GM18909 (cell line): ENCODE results near the gene LIG3.
"Not testable (repeated sequence)": the region's sequence is repeated elsewhere in the genome, so short reads cannot be mapped to it uniquely, and the experiment has no call there.

Source experiments
- ATAC-seq: cut with Tn5 transposase; IDR thresholded peaks from one replicate; pipeline ENCODE4 v1.9.1; 2021; ENCODE audit warnings: mild to moderate bottlenecking; ENCODE audit not compliant: unreplicated experiment, poor library complexity

The LIG3 gene

DNA sequence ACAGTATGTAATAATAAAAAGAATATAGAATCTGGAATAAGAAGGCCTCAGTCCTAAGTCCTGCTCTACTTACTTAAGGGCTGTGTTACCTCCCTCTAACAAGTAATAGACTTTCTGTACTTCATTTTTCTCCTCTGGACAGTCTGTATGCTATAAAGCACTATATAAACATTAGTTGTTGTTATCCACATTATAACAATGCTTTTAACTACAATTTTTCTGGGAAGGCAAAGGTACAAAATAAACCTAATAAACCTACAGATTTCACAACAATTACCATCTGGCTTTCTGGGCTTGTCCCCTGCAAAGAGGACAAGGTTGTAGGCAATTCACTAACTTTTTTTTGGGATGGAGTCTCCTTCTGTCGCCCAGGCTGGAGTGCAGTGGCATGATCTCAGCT lies 50.5 kb downstream of the LIG3 start:
- ATAC-seq = no peak

DNA sequence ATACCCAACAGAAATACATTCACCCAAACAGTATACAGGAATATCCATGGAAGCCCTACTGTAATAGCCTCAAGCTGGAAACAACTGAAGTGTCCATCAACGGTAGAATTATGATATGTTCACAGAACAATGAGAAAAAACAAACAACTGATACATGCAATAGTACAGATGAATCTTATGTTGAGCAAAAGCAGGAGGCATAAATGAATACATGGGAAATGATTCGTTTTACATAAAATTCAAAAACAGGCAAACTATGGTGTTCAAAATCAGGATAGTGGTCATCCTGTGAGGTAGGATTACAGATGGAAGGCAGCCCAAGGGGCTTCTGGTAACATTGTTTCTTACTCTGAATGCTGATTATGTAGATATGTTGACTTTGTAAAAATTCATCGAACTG lies 58.1 kb downstream of the LIG3 start:
- no peak for ATAC-seq

- no peak for ATAC-seq
These were observed 61.1 kb downstream of the LIG3 start for GRCh38 chr17:35041390-35041789.

GRCh38 chr17:35044181-35044580 lies 63.9 kb downstream of the LIG3 start:
- no peak for ATAC-seq

DNA sequence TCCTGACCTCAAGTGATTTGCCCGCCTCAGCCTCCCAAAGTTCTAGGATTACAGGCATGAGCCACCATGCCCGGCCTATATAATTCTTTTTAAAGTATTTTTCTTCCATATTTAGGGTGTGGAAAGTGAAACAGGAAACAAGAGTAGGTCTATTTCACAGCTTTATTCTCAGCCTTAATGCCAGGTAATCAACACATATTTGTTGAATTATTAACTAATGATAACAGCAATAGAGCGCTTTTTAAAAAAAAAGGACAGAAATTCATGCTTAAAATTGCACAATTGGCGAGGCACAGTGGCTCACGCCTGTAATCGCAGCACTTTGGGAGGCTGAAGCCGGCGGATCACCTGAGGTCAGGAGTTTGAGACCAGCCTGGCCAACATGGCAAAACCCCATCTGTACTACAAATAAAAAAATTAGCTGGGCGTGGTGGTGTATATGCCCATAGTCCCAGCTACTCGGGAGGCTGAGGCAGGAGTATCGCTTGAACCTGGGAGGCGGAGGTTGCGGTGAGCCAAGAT lies 65.2 kb downstream of the LIG3 start:
- not testable (repeated sequence) for ATAC-seq

GRCh38 chr17:35046245-35046644 lies 65.9 kb downstream of the LIG3 start:
- ATAC-seq = no peak

DNA sequence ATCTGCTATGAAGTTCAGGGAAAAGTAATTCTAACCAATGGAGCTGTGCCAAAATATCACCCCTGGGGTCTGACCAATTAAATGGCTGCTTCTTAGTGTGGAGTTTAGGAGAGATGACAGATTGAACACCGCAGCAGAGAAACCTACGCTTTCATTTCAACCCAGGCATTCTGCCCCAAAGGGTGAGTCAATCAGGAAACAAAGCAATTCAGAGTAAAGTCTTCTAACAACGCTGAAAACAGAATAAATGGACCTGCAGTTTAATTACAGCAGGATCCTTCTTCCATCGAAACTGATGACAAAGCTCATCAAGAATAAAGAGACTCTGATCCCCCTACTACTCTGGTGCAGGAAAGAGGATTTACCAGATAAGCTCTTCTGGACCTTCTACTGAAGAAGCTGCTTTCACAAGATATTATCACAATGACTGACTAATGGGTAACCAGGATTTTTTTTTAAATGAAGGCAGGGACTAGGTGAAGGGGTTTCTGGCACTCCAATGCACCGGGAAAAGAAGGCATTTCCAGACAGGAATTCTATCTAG lies 66.5 kb downstream of the LIG3 start:
- peak; percentile 62 for ATAC-seq

DNA sequence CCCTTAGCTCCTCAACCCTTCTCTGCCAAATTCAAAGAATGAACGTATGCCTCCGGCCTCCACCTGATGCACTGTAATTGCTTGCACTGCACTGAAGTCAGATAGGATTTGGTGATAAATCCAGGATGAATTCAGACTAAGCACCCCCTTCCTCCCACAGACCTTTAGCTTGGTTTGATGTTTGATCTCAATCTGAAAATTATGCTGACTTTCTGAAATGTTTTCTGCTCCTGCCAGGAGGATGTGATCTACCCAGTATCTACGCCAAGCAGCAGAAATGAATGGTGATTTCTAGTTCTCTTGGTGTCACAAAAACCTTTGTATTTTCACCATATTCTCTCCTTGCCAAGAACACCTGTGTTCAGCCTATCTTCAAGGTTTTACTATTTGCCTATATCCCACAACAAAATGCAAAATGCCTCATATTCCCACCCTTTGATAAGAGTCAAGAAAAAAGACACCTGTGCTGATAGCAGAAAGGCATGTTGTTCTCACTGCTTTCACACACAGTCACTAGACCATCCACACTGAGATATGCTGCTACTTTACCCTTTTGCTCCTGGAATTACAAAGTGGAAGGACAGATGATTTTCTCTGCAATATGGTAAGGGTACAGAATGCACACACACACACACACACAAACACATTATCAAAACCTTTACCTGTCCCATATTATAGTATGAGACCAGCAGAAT lies 68.5 kb downstream of the LIG3 start:
- ATAC-seq = no peak

GRCh38 chr17:35050170-35050569 lies 69.9 kb downstream of the LIG3 start:
- ATAC-seq = no peak

DNA sequence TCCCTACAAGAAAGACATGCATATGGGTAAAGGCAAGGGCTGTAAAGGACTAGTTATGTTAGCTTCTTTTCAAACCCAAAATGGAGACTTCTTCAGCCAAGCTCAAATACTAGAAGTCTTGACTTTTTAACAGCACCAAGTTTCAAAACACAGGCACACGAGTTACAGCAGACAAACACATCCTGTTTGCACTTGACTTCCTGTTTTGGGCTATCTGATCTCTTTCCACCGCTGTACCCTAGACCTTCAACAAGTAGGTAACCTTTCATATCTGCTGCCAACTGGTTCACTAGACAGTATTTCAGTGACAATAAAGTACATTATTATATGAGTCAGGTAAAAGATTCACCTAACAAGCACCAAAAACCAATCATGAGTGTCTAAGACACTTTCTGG lies 70.9 kb downstream of the LIG3 start:
- peak; percentile 59 for ATAC-seq

DNA sequence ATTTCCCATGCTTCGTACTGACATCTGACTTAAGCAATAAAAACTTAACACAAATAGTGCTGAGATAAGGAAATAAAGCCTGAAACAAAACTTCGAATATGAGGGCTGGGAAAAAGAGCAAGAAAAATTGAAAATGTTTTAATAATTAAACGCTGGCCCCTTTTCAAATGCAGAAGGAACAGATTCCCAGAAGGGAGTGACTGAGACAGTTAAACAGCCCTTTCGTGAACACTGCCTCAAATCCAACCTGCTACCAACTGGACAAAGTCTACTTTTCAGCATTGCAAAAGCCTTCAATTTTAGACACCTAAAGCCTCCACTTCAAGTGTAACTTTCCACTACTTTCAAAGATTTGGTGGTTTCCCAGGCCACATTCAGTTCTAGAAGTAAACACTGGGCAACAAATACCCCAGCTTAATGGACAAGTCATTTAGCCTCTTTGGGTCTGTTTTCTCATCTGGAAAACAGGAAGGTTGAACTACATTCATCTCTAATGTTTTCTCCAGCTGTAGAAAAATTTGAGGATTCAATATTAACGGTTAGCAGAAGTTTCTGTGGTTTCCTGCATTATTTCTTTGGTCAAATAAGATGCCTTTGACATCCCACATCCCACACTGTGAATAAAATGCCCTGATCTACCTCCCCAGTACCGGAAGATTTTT lies 71.4 kb downstream of the LIG3 start:
- no peak for ATAC-seq

- ATAC-seq = no peak
These were observed 71.9 kb downstream of the LIG3 start for GRCh38 chr17:35052241-35052610.

- no peak for ATAC-seq
These were observed 72.5 kb downstream of the LIG3 start for GRCh38 chr17:35052780-35053179.

DNA sequence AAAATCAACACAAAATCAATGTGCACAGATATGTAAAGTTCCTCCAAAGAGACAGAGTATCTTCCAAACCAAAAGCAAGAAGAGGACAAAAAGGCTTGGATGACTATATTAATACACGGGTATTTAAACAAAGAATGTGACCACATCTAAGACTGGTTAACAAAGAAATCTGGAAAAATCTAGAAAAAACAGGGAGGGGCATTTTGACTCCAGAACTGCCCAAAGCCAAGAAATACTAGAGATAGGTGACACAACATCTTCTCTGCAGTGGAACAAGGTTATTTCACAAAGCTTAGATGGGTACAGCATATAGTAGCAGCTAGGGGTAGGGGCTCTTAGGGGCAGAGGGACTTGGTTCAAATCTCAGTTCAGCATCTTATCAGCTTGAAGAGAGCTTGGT lies 72.9 kb downstream of the LIG3 start:
- ATAC-seq = no peak

GRCh38 chr17:35056013-35056412 lies 75.7 kb downstream of the LIG3 start:
- no peak for ATAC-seq

- ATAC-seq = no peak
These were observed 77.1 kb downstream of the LIG3 start for GRCh38 chr17:35057332-35057915.
